ENCODE data around the gene CACNG3.
"Not testable (repeated sequence)": the region's sequence is repeated elsewhere in the genome, so short reads cannot be mapped to it uniquely, and the experiment has no call there.

The CACNG3 gene

DNA sequence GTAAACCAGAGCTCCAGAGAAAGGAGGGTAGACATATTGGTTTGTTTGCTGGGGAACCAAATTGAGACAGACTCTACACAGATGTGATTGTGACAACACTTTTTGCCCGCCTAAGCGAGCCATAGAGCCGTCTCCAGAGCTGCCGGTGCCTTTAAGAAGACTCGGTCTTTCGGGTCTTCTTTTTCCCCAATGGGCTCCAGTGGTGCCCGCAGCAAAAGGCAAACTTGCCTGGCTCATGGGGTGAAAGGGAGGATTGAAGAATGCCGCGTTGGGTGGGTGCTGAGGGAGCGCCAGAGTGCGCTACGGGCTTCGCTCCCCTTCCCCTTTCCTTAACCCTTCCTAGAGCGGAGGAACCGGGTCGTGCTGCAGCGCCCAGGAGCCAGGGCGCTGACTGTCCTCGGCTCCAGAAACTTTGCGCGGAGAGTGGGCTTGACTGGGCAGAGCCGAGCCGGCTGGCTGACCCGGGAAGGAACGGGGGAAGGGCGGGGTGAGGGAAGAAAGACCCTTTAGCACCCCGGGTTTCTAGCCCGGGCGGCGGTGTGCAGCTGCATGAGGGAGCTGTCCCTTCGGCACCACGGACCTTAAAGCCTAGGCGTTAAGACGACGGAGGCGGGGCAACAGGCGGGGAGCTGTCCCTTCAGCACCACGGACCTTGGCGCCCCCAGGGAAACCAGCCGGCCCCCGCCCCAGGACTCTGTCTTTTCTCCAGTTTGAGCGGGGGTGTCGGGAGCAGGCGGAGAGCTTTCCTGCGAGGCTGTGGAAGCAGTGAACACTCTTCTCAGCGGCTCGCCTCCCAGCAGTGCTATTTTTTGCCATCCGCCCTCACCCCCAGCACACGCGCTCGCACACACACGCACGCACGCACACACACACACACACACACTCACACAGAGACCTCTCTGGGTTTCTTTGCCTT lies at the start of gene CACNG3:
Gene CACNG3 (plus strand): TSS at position 880 of the 916 bp plus-strand sequence. CDS start 420 bp downstream, outside the sequence.
- DNase-seq, result peak; percentile 43

DNA sequence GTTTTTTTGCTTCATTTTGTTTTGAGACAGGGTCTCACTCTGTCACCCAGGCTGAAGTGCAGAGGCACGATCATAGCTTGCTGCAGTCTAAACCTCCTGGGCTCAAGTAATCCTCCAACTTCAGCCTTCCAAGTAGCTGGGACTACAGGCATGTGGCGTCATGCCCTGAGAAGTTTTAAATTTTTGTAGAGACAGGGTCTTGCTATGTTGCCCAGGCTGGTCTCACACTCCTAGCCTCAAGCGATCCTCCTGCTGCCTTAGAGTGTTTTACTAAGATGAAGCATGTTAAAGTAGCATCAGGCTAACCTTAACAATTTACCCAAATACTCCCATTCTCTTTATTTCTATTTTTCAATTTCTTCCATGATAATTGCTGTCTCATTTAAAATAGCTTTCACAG lies 49.2 kb upstream of the CACNG3 start:
- DNase-seq, result no peak

- DNase-seq, result no peak
Measured at GRCh38 chr16:24208710-24209109, 47.4 kb upstream of the CACNG3 start.

- DNase-seq, result no peak
Measured at GRCh38 chr16:24214992-24215391, 41.1 kb upstream of the CACNG3 start.

GRCh38 chr16:24216961-24217360 lies 39.2 kb upstream of the CACNG3 start:
- no peak for DNase-seq

GRCh38 chr16:24217461-24217860 lies 38.7 kb upstream of the CACNG3 start:
- DNase-seq, result no peak

GRCh38 chr16:24218299-24218698 lies 37.8 kb upstream of the CACNG3 start:
- DNase-seq, result no peak

DNA sequence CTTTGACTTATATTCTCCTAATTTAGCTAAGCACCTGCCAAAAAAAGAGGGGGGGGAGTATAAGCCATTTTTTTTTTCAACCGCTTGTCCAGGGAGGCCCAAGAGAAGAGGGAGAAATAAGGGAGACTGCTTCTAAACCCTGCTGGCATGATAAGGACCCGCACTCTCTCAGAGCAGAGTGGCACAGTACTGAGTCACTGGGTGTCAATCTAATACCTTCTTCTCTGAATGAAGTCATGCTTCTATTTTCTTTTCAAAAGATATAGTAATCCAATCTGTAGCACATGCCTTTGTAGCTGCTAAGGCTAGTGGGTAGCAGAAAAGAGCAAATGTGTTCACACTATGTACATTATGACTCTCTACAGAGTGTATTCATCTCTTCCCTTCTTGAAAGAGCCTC lies 34.9 kb upstream of the CACNG3 start:
- no peak for DNase-seq

GRCh38 chr16:24228514-24228913 lies 27.6 kb upstream of the CACNG3 start:
- DNase-seq, result no peak

DNA sequence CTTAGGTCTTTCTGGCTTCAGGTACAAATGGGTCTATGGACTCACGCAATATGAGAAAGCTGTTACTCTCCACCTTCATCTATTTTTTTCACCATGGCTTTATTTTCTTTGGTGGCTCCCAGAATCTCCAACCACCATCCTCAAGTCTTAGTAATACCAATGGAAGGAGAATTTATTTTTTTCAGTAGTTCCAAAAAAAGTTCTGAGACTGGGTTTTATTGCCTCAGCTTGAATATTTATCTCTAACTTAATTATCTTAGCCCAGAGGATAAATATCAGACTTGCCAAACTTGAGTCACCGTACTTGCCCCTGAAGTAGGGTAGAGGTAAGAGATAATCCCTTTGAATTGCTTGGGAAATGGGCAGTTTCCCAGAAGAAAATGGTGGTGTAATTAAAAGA lies 23.2 kb upstream of the CACNG3 start:
- no peak for DNase-seq

- DNase-seq, result no peak
Measured at GRCh38 chr16:24234737-24235136, 21.4 kb upstream of the CACNG3 start.

GRCh38 chr16:24235806-24236205 lies 20.3 kb upstream of the CACNG3 start:
- DNase-seq, result no peak

- not testable (repeated sequence) for DNase-seq
Measured at GRCh38 chr16:24238846-24239245, 17.3 kb upstream of the CACNG3 start.

DNA sequence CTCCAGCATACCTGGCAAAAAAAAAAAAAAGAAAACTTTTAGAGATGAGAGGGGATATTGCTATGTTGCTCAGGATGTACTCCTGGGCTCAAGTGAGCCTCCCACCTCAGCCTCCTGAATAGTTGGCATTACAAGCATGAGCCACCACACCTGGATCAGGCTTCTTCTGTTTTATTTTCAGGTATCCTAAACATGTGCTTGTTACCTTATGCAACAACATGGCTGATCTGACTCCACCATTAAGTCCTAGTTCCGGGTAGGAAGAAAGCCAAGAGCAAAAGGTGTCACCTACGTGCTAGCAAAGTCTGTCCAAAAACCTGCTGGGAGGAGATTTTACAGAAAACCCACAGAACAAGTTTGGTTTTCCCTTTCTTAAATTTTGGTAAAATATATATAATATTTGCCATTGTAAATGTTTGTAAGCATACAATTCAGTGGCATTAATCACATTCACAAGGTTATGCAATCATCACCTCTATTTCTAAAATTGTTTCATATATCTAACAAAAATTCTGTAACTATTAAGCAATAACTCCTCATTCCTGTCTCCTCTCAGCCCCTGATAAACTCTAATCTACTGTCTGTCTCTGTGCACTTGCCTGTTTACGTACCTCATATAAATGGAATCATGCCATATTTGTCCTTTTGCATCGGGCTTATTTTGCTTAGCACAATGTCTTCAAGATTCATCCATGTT lies 9.1 kb upstream of the CACNG3 start:
- no peak for DNase-seq

DNA sequence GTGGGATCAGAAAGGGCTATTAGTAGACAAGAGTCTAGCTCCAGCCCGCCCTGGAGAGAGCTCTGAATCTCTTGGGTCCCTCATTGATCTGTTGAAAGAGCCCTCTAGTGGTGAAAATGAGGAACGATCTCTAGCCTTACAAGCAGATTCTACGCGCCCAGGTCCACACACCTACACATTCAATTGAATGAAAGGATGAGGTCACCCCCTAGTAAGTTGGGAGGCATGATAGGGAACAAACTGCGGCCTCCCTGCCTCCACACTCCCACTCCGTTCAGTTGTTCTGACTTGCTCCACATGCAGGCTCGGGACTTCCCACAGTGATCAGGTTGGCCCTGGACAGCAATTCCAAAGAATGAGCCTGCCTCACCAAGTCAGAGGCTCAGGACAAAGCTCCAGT lies 2.9 kb upstream of the CACNG3 start:
- peak; percentile 25 for DNase-seq

- DNase-seq, result no peak
Measured at GRCh38 chr16:24257958-24258357, 1.8 kb downstream of the CACNG3 start.

- DNase-seq, result no peak
Measured at GRCh38 chr16:24258791-24259190, 2.7 kb downstream of the CACNG3 start.

GRCh38 chr16:24262816-24263215 lies 6.7 kb downstream of the CACNG3 start:
- DNase-seq, result no peak

- DNase-seq, result no peak
Measured at GRCh38 chr16:24270721-24271442, 14.7 kb downstream of the CACNG3 start.

DNA sequence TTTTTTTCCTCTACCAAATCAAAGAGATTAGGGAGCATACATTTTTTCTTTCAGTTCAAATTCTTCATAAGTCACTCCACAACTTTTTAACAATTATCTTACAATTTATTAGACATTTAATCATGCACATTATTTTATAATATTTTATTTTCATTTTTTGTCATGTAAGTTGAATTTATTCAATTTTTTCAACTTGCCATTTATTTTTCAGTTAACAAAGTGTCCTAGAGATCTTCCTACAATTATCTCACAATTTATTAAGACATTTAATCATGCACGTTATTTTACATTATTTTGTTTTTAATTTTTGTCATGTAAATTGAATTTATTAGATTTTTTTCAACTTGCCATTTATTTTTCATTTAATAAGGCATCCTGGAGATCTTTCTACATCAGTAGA lies 16.2 kb downstream of the CACNG3 start:
- no peak for DNase-seq

DNA sequence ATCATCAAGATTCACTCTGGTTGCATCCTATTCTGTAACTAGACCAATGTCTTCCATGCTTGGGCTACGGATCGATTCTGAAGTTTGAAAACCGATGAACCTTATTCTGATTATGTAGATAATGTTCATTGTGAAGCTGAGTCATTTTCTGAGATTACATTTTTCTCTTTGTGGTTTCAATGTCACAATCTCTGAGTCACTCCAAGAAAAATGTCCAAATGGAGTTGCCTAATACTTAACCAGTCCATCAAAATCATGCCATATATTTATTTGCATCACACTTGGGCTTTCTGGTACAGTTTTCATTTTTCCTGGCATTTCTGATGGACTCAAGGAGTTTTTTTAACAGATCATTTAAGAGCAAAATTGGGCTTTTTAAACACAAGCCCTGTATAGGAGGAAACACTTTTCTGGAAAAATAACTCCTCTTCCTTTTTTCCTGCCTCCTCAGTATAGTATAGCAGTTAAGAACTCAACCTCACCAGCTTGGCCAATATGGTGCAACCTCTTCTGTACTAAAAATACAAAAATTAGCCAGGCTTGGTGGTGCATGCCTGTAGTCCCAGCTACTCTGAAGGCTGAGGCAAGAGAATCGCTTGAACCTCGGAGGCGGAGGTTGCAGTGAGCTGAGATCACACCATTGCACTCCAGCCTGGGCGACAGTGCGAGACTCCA lies 17.5 kb downstream of the CACNG3 start:
- no peak for DNase-seq

DNA sequence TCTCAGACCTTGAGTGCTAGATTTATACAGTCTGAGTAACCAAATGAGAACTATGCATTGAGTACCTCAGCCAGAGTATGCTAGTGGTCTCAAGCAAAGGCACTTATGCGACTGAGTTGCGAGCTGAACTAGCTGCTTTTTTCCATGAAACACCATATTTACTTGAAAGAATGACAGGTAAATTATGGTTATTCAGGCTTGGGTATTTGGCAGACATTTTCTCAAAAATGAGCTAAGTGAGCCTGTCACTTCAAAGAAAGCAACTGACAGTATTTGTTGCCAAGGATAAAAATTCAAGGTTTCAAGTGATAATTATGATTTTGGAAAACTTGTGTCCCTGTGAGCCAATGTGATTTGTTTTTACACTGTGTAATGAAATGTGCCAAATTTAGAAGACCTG lies 19.3 kb downstream of the CACNG3 start:
- no peak for DNase-seq

DNA sequence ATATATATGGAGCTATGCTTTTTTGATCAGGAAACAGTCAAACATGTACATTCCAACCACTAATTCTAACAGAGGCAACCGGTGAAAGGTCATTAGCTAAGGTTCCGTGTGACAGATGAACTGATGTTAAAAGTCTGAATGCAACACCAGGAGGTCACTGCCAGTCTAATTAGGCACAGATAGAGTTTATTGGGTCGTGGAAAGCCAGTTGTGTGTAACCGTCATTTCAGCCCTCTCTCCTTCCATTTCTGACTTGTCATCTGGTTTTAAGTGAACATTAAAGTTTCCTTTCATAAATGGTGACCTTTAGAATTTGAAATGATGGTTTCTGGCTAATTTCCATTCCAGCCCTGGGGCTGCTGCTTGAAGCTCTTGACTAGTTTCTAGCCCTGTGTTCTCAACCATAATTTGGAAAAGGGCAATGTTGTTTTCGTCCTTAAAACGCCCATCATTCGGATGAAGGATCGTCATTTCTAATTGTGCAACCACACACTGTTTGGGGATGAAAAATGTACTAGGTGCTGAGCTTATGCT lies 23.9 kb downstream of the CACNG3 start:
- no peak for DNase-seq
